Thoracic aorta endothelial cell (primary cell): Measurements from ENCODE around the gene OR10J4. TPM values are rescaled to one million over a fixed set of nuclear protein-coding genes. Genes with fewer than 3 reads are reported as not detected.

ENCODE experiments used
- total RNA-seq: library from RNA; depleted of rRNA; stranded (reverse); fragments of >200 nt; gene quantifications from 2 replicates; pipeline ENCODE4 v1.2.3, GENCODE V29; 2012

Gene OR10J4
- total RNA-seq = not detected in 2 replicates

GRCh38 chr1:159431904-159432303 lies at the start of gene OR10J4:
TSS of gene OR10J4 (plus strand) at chr1:159432204.

GRCh38 chr1:159439422-159439821 lies 7.4 kb downstream of the OR10J4 start, which contains the start of gene OR10J1:
TSS of gene OR10J1 (plus strand) at chr1:159439722. CDS start at chr1:159439792, 70 bp downstream.

Other genes with a start within 250 kb of the OR10J4 start
- 0.13 and 0.43 TPM in 2 replicates for gene ACKR1, start 227.3 kb upstream of the OR10J4 start, total RNA-seq
- not detected in 2 replicates for gene FCER1A, start 129.9 kb upstream of the OR10J4 start, total RNA-seq
- gene OR10J1, start 7.5 kb downstream of the OR10J4 start, total RNA-seq = not detected in 2 replicates
- gene OR10J5, start 103.8 kb downstream of the OR10J4 start, total RNA-seq = not detected in 2 replicates
- not detected in 2 replicates for gene APCS, start 155.6 kb downstream of the OR10J4 start, total RNA-seq